HK-2 (cell line): ENCODE results near the gene NUAK1.

Source experiments
- DNase-seq: peaks from one replicate; pipeline ENCODE4 v3.0.0-alpha.2; 2018; ENCODE audit not compliant: unreplicated experiment

Gene NUAK1

DNA sequence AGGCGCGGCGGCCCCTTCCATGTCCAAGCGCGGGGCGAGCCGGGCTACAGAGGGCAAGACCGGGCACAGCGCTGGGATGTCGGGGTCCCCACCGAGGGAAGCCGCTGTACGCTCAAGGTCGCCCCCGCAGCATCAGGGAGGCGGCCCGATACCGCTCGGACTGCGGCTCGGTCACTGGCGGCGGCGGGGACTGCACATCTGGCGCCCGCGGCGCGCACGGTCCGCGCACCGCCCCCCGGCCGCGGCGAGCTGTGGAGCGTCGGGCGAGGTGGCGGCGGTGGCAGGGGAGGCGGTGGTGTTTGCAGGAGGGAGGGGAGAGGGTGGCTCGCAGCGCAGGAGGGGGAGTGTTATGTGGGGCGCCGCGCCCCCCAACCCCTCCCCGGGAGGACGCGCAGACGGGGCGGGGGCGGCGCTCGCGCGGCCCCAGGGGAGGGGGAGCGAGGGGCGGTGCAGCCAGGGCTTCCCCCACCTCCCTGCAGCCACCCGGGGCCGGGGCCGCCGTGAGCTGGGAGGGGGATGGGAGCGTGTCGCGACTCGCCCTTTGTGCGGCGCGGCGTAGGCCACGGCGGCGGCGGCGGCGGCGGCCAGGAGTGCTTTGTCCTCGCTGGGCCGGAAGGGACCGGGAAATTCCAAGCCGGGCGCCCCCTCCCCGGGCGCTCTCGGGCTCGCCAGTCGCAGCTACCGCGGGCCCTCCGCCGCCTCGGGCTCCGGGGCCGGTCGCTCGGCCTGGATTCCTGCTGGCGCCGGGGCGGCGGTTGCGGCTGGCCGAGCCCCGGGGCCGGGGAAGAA, at the start of gene NUAK1:
Gene NUAK1 (minus strand): TSS at position 322 of the 789 bp plus-strand sequence. CDS start 301 bp downstream, at position 21.
- peak; percentile 73 for DNase-seq

DNA sequence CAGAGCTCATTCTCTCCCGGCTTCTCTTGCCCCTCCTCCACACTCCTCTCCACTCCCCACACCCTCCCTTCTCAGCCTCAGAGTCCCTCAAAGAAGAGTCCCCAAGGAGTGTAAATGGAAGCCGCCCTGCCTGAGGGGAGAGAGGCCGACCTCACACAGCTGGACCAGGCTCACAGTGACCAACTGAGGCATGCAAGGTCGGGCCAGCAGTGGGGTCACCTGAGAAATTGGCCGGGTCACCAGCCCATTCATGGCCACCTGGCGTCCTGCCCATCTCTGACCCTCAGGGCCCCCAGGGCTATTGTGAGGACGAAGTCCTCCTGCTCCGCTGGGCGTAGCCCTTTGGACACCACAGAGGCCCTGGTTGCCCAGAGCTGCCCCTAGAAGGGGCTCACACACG, 49.5 kb upstream of the NUAK1 start:
- no peak for DNase-seq

DNA sequence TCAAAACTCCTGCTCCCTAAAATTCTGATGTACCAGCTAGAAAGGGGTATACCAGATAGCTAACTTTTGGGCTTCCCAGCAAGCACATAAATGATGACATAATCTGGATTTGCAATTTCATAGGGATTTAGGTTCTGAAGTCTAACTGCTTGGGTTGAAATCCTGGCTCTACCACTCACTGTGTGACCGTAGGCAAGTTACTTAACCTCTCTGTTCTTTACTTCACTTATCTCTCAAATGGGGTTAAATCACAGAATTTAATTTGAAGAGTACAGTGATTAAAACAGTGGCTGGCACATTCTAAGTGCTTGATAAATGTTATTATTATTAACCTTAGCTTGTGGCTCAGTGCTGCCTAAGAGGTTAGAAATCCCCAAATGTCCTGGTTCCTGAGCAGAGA, 49.1 kb upstream of the NUAK1 start:
- DNase-seq = no peak

DNA sequence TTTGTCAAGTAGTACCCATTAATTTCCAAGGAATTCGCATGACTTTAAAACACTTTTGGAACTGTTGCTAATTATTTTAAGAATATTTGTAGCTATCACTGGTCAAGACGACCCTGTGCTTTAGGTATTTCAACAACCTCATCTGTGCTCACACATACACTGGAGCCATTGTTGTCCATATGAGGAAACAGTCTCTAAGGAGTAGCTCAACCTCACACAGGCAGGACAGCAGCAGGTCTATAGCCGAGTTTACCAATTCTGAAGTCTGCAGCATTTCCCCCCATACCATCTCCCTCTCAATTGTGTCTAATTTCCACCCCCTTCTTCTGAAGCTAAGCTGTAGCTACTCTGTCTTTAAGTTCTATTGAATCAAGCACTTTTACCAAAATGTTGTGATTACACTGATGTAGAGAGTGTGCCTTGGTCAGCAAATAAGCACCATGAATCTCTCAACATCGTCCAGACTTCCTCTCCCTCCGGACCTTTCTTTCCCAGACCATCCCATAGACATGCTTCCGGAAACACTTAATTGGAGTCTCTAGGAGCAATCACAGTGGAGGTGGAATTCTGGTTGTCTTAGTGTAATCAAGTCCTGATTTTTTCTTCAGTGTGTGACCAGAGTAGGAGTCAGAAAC, 48.5 kb upstream of the NUAK1 start:
- no peak for DNase-seq

DNA sequence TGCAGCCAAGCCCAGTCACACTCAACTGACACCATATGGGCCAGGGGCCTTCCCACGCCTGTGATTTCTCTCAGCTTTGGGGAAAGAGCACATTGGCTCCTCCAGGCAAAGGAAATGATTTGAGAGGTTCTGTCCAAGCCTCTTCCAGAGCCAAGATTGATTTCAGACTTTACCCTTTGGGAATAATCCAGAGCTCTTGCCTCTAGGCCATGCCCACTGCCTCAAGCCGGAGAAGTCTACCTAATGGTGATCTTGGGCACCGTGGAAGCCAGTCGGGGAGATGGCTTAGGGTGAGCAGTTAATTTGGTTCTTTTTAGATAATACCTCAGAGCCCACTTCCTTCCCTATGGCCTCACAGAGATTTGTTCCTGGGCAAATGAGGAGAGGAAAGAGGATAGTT, 45.0 kb upstream of the NUAK1 start:
- DNase-seq = no peak

DNA sequence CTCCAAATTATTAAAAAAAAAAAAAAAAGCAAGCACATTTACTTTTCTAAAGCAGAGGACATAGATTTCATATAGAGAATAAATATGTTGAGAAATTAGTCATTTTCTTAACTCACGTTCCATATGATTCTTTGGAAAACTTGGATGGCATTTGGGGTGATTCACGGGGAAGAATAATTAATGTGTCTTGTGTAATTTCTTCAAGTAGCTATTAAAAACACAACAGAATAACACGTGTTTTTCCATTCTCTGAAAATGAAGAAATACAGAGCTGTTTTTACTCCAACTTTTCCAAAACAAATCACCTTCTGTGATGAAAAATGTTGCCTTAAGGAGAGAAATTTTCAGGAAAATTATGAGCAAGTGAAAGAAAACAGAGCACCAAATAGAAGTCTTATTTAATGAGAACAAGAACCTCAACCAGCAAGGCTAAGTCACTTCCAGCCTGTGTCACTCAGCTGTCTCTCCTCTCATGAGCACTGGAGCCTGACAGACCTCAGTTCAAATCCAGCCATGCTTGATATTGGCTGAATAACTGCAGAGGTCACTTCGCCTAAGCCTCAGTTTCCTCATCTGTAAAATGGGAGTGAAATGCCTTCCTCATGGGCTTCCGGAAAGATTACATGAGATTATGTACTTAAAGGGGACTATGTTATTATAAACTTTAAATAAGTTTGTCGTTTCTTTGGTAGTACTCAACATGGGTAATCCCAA, 42.8 kb upstream of the NUAK1 start:
- no peak for DNase-seq

DNA sequence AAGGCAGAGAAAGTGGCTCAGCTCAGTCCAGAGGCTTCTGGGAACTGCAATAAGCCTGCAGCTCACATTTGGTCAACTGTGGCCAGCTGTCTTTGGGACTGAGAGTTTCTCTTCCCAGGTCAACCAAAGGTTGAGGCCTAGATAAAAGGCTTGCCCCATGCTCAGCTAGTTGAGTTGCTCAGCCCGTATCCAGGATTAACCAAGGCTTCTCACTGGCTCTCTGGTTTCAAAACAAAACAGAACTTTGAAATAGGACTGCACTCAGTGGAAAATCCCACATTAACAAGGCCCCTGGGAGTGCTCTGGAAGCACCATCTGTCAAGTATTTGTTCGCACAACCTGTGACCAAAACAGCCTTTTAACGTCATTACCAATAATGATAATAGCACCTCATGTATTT, 40.3 kb upstream of the NUAK1 start:
- DNase-seq = no peak

DNA sequence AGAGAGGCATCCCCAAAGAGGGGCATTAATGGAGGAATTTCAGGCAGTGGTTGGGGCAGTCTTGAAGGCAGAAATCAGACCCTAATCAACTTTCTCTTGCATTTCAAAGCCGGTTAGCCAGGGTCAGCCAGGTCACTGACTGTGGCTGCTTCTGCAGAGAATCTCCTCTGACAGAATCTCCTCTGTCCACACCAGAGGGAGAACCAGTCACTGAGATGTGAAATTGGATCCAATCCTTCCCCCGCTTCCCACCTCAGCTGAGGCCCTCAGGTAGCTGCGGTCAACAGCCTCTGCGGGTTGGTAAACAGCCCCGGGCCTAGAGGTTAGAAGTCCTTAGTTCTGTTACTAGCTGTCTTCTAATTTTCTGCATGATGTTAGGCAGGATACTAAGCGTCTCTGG, 39.8 kb upstream of the NUAK1 start:
- DNase-seq = no peak

DNA sequence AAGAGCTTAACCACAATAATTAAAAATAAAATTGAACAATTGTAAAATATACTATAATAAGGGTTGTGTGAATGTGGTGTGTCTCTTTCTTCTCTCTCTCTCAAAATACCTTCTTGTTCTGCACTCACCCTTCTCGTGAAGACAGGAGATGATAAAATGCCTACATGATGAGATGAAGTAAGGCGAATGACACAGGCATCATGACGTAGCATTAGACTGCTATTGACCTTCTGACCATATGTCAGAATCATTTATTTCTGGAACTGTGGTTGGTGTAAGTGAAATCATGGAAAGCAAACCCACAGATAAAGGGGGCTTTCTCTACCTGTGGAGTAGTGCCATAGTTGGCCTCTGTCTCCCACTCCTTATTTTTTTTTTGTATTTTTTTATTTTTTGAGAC, 37.8 kb upstream of the NUAK1 start:
- DNase-seq = no peak

DNA sequence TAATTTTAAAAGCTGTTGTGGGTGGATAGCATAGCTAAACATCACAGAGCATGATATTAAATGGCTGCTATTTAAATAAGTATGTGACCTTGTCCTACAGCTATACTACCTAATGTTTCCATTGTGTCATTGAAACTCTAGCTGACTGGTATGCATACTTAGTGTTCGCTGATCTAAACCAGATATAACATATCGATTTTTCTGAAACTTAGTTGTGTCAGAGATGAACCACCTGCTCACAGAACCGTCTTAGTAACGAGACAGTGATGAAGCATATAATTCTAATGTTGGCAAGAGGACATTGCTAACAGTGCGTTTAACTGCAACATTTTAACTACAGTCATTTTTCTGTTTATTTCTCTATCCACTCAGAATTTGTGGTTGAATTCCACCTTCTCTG, 36.1 kb upstream of the NUAK1 start:
- no peak for DNase-seq

DNA sequence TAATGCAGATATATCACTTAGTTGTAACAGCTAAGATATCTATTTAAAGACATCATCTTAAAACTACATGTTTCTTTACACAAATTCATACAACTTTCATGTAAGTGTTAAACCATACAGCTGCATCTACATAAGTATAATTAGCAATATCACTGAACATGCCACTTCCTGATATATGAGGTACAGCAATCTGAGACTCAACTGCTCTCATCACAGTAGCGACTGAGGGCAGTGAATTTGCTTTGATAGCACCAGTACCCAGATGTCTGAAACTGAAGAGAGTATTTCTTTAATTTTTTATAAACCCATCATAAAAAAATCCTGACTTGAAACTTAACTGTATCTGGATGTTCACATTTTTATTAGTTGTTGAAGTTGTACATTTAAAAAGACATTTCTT, 34.7 kb upstream of the NUAK1 start:
- no peak for DNase-seq

DNA sequence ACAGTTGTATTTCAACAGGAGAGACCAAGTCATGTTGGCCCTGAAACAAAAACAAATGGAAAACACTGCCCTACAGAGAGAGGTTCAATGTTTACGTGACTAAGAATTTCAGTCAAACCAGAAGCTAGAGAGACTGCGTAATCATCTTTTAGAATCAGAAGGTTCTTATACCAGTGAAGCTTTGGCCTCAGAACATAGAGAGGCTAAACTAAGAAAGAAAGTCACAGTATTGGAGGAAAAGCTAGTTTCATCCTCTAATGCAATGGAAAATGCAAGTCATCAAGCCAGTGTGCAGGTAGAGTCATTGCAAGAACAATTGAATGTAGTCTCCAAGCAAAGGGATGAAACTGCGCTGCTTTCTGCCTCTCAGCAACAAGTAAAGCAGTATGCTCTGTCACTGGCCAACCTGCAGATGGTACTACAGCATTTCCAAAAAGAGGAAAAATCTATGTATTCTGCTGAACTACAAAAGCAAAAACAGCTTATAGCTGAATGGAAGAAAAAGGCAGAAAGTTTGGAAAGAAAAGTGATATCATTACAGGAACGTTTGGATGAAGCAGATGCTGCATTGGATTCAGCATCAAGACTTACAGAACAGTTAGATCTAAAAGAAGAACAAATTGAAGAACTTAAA, 32.5 kb upstream of the NUAK1 start:
- DNase-seq = no peak

DNA sequence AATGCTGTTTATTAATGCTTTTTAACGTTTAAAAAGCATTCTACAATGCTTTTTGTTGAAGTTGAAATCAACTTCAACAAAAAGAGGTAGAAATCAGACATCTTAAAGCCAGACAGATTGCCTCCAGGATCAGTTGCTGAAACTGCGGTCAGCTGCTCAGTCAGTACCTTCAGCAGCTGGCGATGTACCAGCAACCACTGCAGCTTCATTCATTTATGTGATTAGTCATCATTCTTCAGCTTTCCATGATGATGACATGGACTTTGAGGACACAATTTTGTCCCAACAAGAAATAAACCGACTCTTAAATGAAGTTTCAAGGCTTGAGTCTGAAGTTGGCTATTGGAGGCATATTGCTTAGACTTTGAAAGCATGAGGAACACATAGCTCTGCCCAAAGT, 31.5 kb upstream of the NUAK1 start:
- no peak for DNase-seq

DNA sequence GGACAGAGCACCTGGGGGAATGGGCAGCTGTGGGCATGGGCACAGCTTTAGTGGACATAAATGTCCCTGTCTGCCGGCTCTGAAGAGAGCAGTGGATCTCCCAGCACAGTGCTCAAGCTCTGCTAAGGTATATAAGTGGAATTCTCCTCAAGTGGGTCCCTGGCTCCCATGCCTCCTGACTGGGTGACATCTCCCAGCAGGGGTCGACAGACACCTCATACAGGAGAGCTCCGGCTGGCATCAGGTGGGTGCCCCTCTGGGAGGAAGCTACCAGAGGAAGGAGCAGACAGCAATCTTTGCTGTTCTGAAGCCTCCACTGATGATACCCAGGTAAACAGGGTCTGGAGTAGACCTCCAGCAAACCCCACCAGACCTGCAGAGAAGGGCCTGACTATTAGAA, 25.0 kb upstream of the NUAK1 start:
- DNase-seq = no peak

DNA sequence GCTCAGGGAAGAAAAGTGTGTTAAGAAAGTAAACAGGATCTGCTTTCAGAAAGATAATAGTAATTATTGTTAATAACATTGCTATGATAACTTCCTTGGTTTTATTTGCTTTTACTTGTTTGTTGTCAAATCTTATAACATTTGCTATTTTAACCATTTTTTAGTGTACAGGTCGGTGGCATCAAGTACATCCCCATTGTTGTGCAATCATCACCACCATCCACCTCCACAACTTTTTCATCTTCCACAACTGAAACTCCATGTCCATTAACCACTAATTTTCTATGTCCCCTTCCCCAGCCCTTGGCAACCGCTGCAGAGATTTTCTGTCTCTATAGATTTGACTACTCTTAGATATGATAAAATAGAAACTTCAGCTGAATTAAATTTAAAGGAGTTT, 22.7 kb upstream of the NUAK1 start:
- no peak for DNase-seq

DNA sequence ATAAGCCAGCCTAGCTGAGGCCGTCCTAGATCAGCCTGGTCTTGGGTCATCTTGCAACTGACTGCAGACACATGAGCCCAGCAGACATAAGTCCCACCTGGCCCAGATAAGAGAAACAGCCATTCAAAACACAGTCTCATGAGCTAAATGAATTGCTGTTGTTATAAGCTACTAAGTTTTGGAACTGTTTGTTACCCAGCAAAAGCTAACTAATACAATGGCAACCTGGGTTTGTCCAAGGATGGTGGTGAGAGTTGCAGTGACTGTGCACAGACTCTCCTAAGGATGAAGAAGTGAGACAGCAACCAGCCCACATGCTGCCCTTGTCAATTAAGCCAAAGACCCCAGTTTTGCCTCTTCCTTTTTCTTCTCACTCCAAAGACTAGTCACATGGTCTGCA, 22.2 kb upstream of the NUAK1 start:
- no peak for DNase-seq

DNA sequence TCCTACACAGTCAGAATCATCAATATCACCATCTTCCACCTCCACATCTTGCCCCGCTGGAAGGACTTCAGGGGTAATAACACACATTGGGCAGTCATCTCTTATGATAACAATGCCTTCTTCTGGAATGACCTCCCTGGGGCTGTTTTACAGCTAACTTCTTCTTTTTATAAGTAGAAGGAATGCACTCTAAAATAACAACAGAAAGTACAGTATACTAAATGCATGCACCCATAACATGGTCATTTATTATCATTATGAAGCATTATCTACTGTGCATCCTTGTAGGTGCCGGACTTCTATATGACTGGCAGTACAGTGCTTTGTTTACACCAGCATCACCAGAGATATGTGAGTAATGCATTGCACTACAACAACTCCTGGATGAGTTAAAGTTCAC, 19.0 kb upstream of the NUAK1 start:
- no peak for DNase-seq

DNA sequence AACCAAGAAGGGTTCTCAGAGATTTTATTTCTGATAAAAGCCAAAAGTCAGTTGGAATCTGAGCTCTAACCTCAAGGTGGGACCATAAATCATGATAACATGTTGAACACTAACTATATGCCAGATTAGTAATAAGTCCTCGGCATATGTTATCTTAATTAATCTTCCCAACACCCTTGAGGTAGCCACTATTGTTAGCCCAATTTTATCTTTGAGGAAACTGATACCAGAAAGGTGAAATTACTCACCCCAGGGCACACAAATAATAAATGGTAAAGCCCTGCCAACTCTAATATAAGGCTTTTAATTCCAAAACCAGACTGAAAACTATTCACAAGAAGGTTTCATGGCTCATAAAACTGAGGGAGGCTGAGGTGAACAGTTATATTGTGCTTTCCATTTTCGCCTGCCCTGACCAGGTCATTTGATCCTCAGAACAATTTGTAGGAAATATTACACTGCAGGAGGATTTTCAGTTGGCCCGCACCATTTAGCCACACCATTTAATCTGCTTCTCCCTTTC, 16.1 kb upstream of the NUAK1 start:
- DNase-seq = no peak

DNA sequence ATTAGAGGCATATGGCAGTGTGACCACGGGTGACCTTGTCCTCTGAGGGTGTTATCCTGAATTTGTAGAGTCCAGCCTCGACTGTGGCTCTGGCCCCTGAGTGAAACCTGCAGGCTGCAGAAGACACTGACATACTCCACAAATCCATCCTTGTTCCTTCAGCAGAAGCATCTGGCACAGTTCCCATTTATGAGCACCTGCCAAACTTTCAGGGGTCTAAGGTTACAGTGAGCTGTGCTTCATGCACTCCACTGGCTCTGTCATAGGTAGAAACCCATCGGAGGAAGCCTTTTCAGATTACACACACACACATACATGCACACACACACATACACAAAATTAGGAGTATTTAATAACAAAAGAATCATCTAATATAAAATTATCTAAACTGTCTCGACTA, 13.6 kb upstream of the NUAK1 start:
- DNase-seq = no peak

DNA sequence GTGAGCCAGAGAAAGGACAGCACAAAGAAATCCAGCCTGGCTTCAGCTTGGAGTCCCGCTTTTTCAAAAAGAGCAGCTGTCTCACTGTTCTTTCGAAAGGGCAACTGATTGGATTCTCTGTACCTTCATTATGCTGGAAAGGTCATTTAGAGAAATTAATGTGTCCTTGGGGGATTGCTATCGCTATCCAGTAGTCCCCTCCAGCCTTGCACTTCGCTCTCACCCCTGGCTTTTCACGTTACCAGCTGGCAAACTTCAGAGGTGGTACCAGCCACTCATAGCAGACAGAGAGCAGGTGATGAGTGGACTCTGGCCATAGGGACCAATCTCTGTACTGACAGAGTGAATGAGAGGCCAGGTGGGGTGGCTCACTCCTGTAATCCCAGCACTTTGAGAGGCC, 11.8 kb upstream of the NUAK1 start:
- no peak for DNase-seq

DNA sequence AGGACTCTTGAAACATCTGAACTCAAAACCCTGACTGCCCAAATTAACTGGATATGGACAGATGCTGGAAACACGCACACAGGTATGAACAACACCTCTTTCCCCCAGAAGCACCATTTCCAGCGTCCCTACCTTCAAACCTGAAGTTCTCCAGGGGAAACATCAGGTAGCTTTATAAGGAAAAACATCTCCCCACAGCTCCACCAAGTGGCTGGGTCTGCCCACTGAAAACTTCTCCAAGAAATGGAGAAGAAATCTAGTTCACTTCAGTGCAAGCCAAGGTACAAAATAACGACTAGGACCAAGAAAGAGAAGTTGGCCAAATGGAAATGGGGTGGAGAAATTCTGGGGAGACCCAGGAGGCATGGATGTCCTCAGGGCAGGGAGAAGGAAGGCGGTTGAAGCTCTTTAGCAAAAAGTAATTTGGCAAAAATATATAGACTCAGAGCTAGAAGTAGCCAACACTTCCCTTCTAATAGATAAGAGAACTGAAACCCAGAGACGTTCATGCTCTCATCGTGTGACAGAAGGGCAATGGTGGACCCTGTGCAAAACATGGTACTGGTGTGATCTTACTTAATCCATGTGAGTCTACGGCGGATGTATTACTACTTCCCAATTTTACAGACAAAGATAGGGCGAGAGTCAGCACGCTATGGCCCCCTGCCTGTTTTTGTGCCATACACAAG, 10.5 kb upstream of the NUAK1 start:
- DNase-seq = peak; percentile 24

DNA sequence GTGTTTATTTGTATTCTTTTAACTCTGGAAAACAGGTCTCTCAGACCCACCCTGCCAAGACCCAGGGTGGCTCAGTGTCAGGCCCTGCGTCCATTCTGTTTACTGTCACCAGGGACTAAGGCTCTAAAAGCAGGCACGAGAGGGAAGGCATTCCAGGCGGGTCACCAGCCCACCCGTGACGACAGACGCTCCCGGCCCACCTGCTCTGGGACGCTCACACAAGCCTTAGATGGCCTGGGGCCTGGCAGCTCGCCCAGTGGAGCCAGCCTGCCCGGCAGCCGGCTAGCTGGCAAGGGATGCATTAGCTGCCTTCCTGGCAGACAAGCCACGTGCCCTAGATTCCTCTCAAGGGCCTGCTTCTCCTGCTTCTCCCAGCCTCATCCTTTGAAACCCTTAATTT, 9.2 kb upstream of the NUAK1 start:
- no peak for DNase-seq
